CD4-positive, CD25-positive, alpha-beta regulatory T cell (primary cell): Measurements from ENCODE around the gene CYP27A1. TPM values are rescaled to one million over a fixed set of nuclear protein-coding genes. Genes with fewer than 3 reads are reported as not detected.

ENCODE experiments used
- ATAC-seq, 2 donors: fragments of 150-1000 bp; cut with Tn5 transposase; one replicate each; pipeline ENCODE4 v1.10.0; 2021; ENCODE audit warnings: low read depth in 2 of 2, moderate number of reproducible peaks in 2 of 2, moderate library complexity in 1 of 2
- DNase-seq, 3 donors: peaks; one replicate each; pipeline versions ENCODE4 v3.0.0 to v3.0.0-alpha.2; 2012 to 2022; ENCODE audit warnings: mixed read lengths in 1 of 3
- H3K27ac ChIP-seq: one replicate; pipeline ENCODE4 v1.7.0; 2013; ENCODE audit warnings: mild to moderate bottlenecking, low read length; ENCODE audit not compliant: insufficient read depth, poor library complexity, severe bottlenecking
- H3K27me3 ChIP-seq: one replicate; pipeline ENCODE4 v1.7.0; 2013; ENCODE audit warnings: low read length; ENCODE audit not compliant: control insufficient read depth, insufficient read depth
- H3K36me3 ChIP-seq: one replicate; pipeline ENCODE4 v1.7.0; 2013; ENCODE audit warnings: mild to moderate bottlenecking, low read length, moderate library complexity; ENCODE audit not compliant: control insufficient read depth, insufficient read depth
- H3K4me1 ChIP-seq: 2 replicates; pipeline ENCODE4 v1.7.0; 2013; ENCODE audit warnings: mild to moderate bottlenecking, low read length; ENCODE audit not compliant: insufficient read depth, control insufficient read depth, poor library complexity, severe bottlenecking
- H3K4me3 ChIP-seq: one replicate; pipeline ENCODE4 v1.7.0; 2013; ENCODE audit warnings: low read depth, mild to moderate bottlenecking, low read length, moderate library complexity
- H3K9me3 ChIP-seq, 2 experiments: 1 replicate in 1 of 2; 2 replicates in 1 of 2; pipeline ENCODE4 v1.7.0; 2013; ENCODE audit warnings: low read length in 2 of 2, mild to moderate bottlenecking in 1 of 2, moderate library complexity in 1 of 2; ENCODE audit not compliant: control insufficient read depth in 2 of 2
- H3K27ac Mint-ChIP-seq, 3 donors: one replicate each; pipeline ENCODE4 v1.8.0; 2020 to 2022; ENCODE audit warnings: mild to moderate bottlenecking in 3 of 3, mixed read lengths in 3 of 3, moderate library complexity in 2 of 3
- H3K27me3 Mint-ChIP-seq: one replicate; pipeline ENCODE4 v1.8.0; 2022; ENCODE audit warnings: mild to moderate bottlenecking, mixed read lengths
- H3K36me3 Mint-ChIP-seq: one replicate; pipeline ENCODE4 v1.8.0; 2020; ENCODE audit warnings: mixed read lengths
- H3K4me1 Mint-ChIP-seq, 4 donors: one replicate each; pipeline ENCODE4 v1.8.0; 2020 to 2022; ENCODE audit warnings: mixed read lengths in 4 of 4, mild to moderate bottlenecking in 1 of 4
- H3K4me3 Mint-ChIP-seq, 4 donors: one replicate each; pipeline ENCODE4 v1.8.0; 2020 to 2022; ENCODE audit warnings: mild to moderate bottlenecking in 4 of 4, mixed read lengths in 4 of 4, moderate library complexity in 3 of 4
- H3K9me3 Mint-ChIP-seq, 7 donors: one replicate each; pipeline ENCODE4 v1.8.0; 2020 to 2022; ENCODE audit warnings: mixed read lengths in 7 of 7, mild to moderate bottlenecking in 3 of 7, moderate library complexity in 2 of 7
- polyA plus RNA-seq, 4 donors: library from polyadenylated mRNA; unstranded; fragments of 300-500 nt; fragmentation: Illumina TruSeq; gene quantifications; one replicate each; pipeline ENCODE4 v1.2.3, GENCODE V29; 2021
- total RNA-seq: library from RNA; stranded (reverse); gene quantifications from one replicate; pipeline ENCODE4 v1.2.3, GENCODE V29; 2022

CYP27A1 gene
- total and polyA plus RNA-seq, 5 donors from 2014 or later = 0.13 TPM; not detected in 4

DNA sequence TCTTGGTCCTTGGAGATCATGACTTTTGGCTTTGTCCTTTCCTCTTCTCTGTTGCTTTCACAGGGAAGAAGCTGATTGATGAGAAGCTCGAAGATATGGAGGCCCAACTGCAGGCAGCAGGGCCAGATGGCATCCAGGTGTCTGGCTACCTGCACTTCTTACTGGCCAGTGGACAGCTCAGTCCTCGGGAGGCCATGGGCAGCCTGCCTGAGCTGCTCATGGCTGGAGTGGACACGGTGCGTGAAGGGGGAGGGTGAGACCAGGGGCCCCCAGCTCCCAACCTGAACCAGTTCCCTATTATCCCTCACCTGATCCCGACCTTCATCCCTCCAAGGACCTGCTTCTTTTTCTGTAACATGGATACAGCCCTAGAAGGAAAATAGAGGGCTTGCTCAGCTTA is 30.9 kb downstream of the CYP27A1 start:
- Mint-ChIP-seq H3K9me3 (no peaks in the 10 kb centered on the region), H3K4me3 (no peak overlapping the region), H3K36me3 (no peaks in the 10 kb centered on the region), H3K4me1 (no peaks in the 10 kb centered on the region), H3K27ac (no peak overlapping the region), H3K27me3 (peaks cover 24% of the 10 kb centered on the region)
- no peaks in the 10 kb centered on the region for H3K4me1 ChIP-seq
- H3K9me3 ChIP-seq = no peaks in the 10 kb centered on the region
- peaks cover 7% of the 10 kb centered on the region for H3K27me3 ChIP-seq
- H3K36me3 ChIP-seq = no peaks in the 10 kb centered on the region
- no peak for ATAC-seq
- H3K4me3 ChIP-seq = no peak overlapping the region
- H3K27ac ChIP-seq = no peak overlapping the region
- no peak for DNase-seq

- no peaks in the 10 kb centered on the region for H3K36me3 Mint-ChIP-seq
Measured at GRCh38 chr2:218813771-218814460, 32.0 kb downstream of the CYP27A1 start.

GRCh38 chr2:218814540-218815243 is 32.7 kb downstream of the CYP27A1 start:
- Histone ChIP-seq H3K4me3 (no peak overlapping the region), H3K9me3 (no peaks in the 10 kb centered on the region), H3K36me3 (no peaks in the 10 kb centered on the region), H3K4me1 (no peaks in the 10 kb centered on the region), H3K27ac (no peak overlapping the region), H3K27me3 (peaks cover 2% of the 10 kb centered on the region)
- Mint-ChIP-seq H3K9me3 (no peaks in the 10 kb centered on the region), H3K27me3 (peaks cover 21% of the 10 kb centered on the region), H3K4me3 (no peak overlapping the region), H3K36me3 (no peaks in the 10 kb centered on the region), H3K27ac (no peak overlapping the region), H3K4me1 (no peaks in the 10 kb centered on the region)
- no peak for ATAC-seq
- no peak for DNase-seq

More at GRCh38 chr2:218813771-218814460, 32.0 kb downstream of the CYP27A1 start:
- Histone ChIP-seq H3K4me3 (no peak overlapping the region), H3K9me3 (no peaks in the 10 kb centered on the region), H3K4me1 (no peaks in the 10 kb centered on the region), H3K27me3 (peaks cover 4% of the 10 kb centered on the region), H3K36me3 (no peaks in the 10 kb centered on the region), H3K27ac (no peak overlapping the region)
- DNase-seq (no peak), ATAC-seq (no peak)
- H3K4me1 Mint-ChIP-seq = no peaks in the 10 kb centered on the region
- H3K9me3 Mint-ChIP-seq = no peaks in the 10 kb centered on the region
- H3K27ac Mint-ChIP-seq = no peak overlapping the region
- H3K27me3 Mint-ChIP-seq = peaks cover 20% of the 10 kb centered on the region
- H3K4me3 Mint-ChIP-seq = no peak overlapping the region

DNA sequence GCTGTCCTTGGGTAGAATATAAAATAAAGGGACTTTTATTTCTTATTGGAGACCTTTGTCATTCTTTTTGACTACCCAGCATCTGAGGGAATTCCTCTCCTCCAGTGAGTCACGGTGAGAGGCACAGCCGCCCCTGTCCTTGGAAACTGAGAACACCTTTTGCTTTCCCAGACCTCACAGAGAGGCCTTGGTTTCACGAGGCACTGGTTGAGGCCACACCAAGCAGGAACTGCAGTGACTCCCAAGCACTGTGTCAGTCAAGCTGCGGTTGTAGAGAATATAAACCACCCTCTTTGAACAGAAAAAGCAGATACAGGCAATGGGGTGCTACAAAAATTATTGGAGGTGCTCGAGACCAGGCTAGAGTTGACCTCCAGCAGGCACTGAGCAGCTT is 33.3 kb downstream of the CYP27A1 start:
- Mint-ChIP-seq H3K4me3 (no peak overlapping the region), H3K36me3 (no peaks in the 10 kb centered on the region), H3K27me3 (peaks cover 21% of the 10 kb centered on the region), H3K4me1 (no peaks in the 10 kb centered on the region), H3K27ac (no peak overlapping the region), H3K9me3 (no peaks in the 10 kb centered on the region)
- Histone ChIP-seq H3K27me3 (peaks cover 2% of the 10 kb centered on the region), H3K9me3 (no peaks in the 10 kb centered on the region), H3K27ac (no peak overlapping the region), H3K4me3 (no peak overlapping the region), H3K4me1 (no peaks in the 10 kb centered on the region), H3K36me3 (no peaks in the 10 kb centered on the region)
- ATAC-seq (no peak), DNase-seq (no peak)

DNA sequence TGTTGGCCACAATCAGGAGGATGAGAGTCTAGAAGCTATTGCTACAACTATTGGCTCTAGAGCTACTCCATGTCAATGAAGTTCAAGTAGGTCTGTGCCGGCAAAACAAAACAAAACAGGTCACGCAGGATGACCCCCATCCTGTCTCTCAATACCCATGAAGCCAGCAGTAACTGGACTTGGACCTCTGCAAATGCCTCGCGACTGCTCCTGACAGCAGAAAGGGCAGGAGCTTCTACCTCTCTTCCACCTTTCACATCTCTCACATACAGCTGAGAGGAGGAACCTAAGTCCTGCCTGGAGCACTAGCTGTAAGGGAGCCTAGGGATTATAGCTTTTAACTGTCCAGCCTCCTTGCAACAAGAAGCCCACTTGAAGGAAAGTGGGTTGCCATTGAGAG is 33.7 kb downstream of the CYP27A1 start:
- Histone ChIP-seq H3K36me3 (no peaks in the 10 kb centered on the region), H3K27ac (no peak overlapping the region), H3K4me3 (no peak overlapping the region), H3K4me1 (no peaks in the 10 kb centered on the region), H3K9me3 (no peaks in the 10 kb centered on the region), H3K27me3 (peaks cover 2% of the 10 kb centered on the region)
- DNase-seq = no peak
- Mint-ChIP-seq H3K9me3 (no peaks in the 10 kb centered on the region), H3K36me3 (no peaks in the 10 kb centered on the region), H3K4me3 (no peak overlapping the region), H3K27me3 (peaks cover 21% of the 10 kb centered on the region), H3K4me1 (no peaks in the 10 kb centered on the region), H3K27ac (no peak overlapping the region)
- no peak for ATAC-seq

DNA sequence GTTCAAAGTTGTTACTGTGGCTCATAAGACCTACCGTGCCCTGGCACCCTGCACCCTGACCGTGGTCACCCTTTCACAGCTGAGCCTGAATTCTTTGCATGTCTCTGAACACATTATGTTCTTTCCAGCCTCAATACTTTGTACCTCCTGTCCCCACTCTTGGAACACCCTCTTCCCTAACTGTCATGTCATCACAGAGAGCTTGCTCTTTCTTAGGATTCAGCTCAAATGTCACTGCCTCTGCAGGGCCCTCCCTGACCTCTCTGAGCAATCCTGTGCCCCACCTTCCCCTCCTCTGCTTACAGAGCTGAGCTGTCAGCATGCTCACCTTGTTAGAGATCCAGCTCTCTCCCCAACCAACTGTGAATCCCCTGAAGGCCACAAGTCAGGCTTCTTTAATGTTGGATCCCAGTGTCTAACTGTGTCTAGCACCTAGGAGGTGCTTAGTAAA is 34.6 kb downstream of the CYP27A1 start:
- Histone ChIP-seq H3K27me3 (peaks cover 2% of the 10 kb centered on the region), H3K36me3 (no peaks in the 10 kb centered on the region), H3K4me3 (no peak overlapping the region), H3K4me1 (no peaks in the 10 kb centered on the region), H3K9me3 (no peaks in the 10 kb centered on the region), H3K27ac (no peak overlapping the region)
- Mint-ChIP-seq H3K9me3 (peaks cover 0 to 1% (median 0%) of the 10 kb centered on the region in 7 donors), H3K36me3 (no peaks in the 10 kb centered on the region), H3K4me1 (no peaks in the 10 kb centered on the region), H3K27ac (no peak overlapping the region), H3K27me3 (peaks cover 21% of the 10 kb centered on the region), H3K4me3 (no peak overlapping the region)
- DNase-seq = no peak
- no peak for ATAC-seq

DNA sequence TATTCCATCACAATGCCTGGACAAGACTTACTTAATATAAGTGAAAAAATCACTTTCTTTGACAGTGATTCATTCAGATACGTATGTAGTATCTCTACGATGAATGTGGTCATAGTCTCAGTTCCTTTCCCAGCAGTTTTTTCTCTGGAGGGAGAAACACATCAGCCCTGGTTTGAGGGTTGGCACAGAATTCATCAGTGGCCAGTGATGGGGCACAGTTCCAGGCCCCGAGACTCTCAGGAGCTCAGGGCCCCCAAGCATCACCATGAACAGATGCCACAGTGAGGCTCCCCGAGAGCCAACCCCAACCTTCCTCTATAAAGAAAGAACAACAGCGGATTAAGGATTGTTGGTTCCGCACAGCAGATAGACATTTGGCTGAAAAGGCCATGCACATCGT is 37.1 kb downstream of the CYP27A1 start:
- Histone ChIP-seq H3K36me3 (no peaks in the 10 kb centered on the region), H3K9me3 (no peaks in the 10 kb centered on the region), H3K27ac (no peak overlapping the region), H3K27me3 (peaks cover 2% of the 10 kb centered on the region), H3K4me3 (no peak overlapping the region), H3K4me1 (no peaks in the 10 kb centered on the region)
- Mint-ChIP-seq H3K27me3 (peaks cover 15% of the 10 kb centered on the region), H3K9me3 (peaks cover 0 to 1% (median 0%) of the 10 kb centered on the region in 7 donors), H3K36me3 (no peaks in the 10 kb centered on the region), H3K27ac (no peak overlapping the region), H3K4me3 (no peak overlapping the region), H3K4me1 (no peaks in the 10 kb centered on the region)
- DNase-seq = no peak
- ATAC-seq = no peak
